Measurements from ENCODE around the gene FBXO28. TPM values are rescaled to one million over a fixed set of nuclear protein-coding genes. Genes with fewer than 3 reads are reported as not detected.

Gene FBXO28
- total RNA-seq, 1 experiment from 2014 or later, result 36.6 TPM

DNA sequence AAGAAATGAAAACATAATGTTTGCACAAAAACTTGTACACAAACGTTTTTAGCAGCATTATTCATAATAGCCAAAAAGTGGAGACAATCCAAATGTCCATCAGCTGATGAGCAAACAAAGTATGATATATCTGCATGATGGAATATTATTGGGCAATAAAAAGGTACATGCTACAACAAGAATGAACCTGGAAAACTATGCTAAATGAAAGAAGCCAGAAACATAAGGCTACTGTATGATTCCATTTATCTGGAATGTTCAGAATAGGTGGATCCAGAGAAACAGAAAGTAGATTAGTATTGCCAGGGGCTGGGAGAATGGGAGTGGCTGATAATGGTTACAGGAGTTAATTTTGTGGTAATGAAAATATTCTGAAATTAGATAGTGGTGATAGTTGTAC lies 19.0 kb downstream of the FBXO28 start:
- peaks cover 20% of the 10 kb centered on the region for H3K36me3 ChIP-seq (ENCODE audit: control insufficient read depth, insufficient read depth, low read length)
- TF ChIP-seq POLR2AphosphoS5 (IDR thresholded peaks at IDR 0.05; ENCODE audit: low read depth, low read length), result no peak
- no peak for TF ChIP-seq SIN3A (IDR thresholded peaks at IDR 0.05; ENCODE audit: borderline replicate concordance, insufficient read depth, low read depth, low read length)
- TF ChIP-seq, protein P1, sequence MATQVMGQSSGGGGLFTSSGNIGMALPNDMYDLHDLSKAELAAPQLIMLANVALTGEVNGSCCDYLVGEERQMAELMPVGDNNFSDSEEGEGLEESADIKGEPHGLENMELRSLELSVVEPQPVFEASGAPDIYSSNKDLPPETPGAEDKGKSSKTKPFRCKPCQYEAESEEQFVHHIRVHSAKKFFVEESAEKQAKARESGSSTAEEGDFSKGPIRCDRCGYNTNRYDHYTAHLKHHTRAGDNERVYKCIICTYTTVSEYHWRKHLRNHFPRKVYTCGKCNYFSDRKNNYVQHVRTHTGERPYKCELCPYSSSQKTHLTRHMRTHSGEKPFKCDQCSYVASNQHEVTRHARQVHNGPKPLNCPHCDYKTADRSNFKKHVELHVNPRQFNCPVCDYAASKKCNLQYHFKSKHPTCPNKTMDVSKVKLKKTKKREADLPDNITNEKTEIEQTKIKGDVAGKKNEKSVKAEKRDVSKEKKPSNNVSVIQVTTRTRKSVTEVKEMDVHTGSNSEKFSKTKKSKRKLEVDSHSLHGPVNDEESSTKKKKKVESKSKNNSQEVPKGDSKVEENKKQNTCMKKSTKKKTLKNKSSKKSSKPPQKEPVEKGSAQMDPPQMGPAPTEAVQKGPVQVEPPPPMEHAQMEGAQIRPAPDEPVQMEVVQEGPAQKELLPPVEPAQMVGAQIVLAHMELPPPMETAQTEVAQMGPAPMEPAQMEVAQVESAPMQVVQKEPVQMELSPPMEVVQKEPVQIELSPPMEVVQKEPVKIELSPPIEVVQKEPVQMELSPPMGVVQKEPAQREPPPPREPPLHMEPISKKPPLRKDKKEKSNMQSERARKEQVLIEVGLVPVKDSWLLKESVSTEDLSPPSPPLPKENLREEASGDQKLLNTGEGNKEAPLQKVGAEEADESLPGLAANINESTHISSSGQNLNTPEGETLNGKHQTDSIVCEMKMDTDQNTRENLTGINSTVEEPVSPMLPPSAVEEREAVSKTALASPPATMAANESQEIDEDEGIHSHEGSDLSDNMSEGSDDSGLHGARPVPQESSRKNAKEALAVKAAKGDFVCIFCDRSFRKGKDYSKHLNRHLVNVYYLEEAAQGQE (IDR thresholded peaks at IDR 0.05; ENCODE audit: insufficient read depth in 1 of 2, low read depth in 2 of 2, low read length in 1 of 2), result no peak
- no peak for TF ChIP-seq TCF7L2 (IDR thresholded peaks at IDR 0.05; ENCODE audit: low read depth, low read length)
- TF ChIP-seq, protein P2, sequence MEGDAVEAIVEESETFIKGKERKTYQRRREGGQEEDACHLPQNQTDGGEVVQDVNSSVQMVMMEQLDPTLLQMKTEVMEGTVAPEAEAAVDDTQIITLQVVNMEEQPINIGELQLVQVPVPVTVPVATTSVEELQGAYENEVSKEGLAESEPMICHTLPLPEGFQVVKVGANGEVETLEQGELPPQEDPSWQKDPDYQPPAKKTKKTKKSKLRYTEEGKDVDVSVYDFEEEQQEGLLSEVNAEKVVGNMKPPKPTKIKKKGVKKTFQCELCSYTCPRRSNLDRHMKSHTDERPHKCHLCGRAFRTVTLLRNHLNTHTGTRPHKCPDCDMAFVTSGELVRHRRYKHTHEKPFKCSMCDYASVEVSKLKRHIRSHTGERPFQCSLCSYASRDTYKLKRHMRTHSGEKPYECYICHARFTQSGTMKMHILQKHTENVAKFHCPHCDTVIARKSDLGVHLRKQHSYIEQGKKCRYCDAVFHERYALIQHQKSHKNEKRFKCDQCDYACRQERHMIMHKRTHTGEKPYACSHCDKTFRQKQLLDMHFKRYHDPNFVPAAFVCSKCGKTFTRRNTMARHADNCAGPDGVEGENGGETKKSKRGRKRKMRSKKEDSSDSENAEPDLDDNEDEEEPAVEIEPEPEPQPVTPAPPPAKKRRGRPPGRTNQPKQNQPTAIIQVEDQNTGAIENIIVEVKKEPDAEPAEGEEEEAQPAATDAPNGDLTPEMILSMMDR (IDR thresholded peaks at IDR 0.05), result no peak
- POLR2A ChIA-PET, result no interaction called here
- H3K27ac ChIP-seq (ENCODE audit: low read length), result no peak overlapping the region
- in situ Hi-C loops (cut with HindIII; ENCODE audit: low pct_unique_long_range_greater_than_20kb, low sequenced_read_pairs) (no loop called here), intact Hi-C loops (cut with micrococcal nuclease; ENCODE audit: unreplicated experiment) (no loop called here)
- H3K4me3 ChIP-seq (ENCODE audit: low read depth in 2 of 2, low read length in 2 of 2), result no peak overlapping the region
- CTCF ChIA-PET, result no interaction called here
- H3K9me3 ChIP-seq (ENCODE audit: control insufficient read depth, insufficient read depth, low read depth, low read length), result 0 out of 2 replicates have a peak, but pooled peaks cover 3% of the 10 kb centered on the region
- DNase-seq (ENCODE audit: low read depth, low spot score) (no peak), ATAC-seq (no peak)
- no peaks in the 10 kb centered on the region for H3K27me3 ChIP-seq (ENCODE audit: control insufficient read depth, insufficient read depth, low read length)
- BruUV-seq (replicated peaks), result no TSS peak
- H3K4me1 ChIP-seq (ENCODE audit: control insufficient read depth, insufficient read depth, low read length), result peaks cover 3% of the 10 kb centered on the region; the same call in 1 of the 2 replicates

DNA sequence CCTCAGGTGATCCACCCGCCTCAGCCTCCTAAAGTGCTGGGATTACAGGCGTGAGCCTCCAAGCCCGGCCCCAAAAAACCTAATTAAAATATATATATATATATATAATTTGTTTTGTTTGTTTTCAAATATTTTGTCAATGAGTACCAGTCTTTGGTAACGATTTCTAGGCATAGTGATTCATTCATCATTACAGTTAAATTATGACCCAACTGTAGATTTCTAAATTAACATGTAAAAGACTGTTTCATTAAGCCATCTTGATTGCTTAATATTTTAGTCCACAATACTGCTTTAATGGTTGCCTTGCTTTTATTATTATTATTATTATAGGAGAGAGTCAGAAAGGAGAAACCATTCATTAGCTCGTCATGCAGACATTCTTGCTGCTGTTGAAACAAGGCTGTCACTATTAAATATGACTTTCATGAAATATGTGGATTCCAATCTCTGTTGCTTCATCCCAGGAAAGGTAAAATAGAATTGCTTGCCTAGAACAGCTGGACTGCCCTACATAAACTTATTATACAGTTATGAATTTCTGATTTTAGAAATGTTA lies 19.9 kb downstream of the FBXO28 start:
- Histone ChIP-seq H3K27me3 (ENCODE audit: control insufficient read depth, insufficient read depth, low read length) (no peaks in the 10 kb centered on the region), H3K36me3 (ENCODE audit: control insufficient read depth, insufficient read depth, low read length) (peaks cover 20% of the 10 kb centered on the region), H3K4me1 (ENCODE audit: control insufficient read depth, insufficient read depth, low read length) (no peaks in the 10 kb centered on the region), H3K9me3 (ENCODE audit: control insufficient read depth, insufficient read depth, low read depth, low read length) (0 out of 2 replicates have a peak, but pooled peaks cover 3% of the 10 kb centered on the region), H3K4me3 (ENCODE audit: low read depth in 2 of 2, low read length in 2 of 2) (no peak overlapping the region), H3K27ac (ENCODE audit: low read length) (no peak overlapping the region)
- BruUV-seq (replicated peaks), result no TSS peak
- in situ Hi-C loops (cut with HindIII; ENCODE audit: low pct_unique_long_range_greater_than_20kb, low sequenced_read_pairs), result no loop called here
- intact Hi-C loops (cut with micrococcal nuclease; ENCODE audit: unreplicated experiment), result no loop called here
- POLR2A ChIA-PET, result no interaction called here
- DNase-seq (ENCODE audit: low read depth, low spot score) (no peak), ATAC-seq (no peak)
- TF ChIP-seq, protein P1 (IDR thresholded peaks at IDR 0.05; ENCODE audit: insufficient read depth in 1 of 2, low read depth in 2 of 2, low read length in 1 of 2), result no peak
- TF ChIP-seq TCF7L2 (IDR thresholded peaks at IDR 0.05; ENCODE audit: low read depth, low read length) (no peak), SIN3A (IDR thresholded peaks at IDR 0.05; ENCODE audit: borderline replicate concordance, insufficient read depth, low read depth, low read length) (no peak), POLR2AphosphoS5 (IDR thresholded peaks at IDR 0.05; ENCODE audit: low read depth, low read length) (no peak)
- TF ChIP-seq, protein P2 (IDR thresholded peaks at IDR 0.05), result no peak
- CTCF ChIA-PET, result no interaction called here

Measured in Panc1 (cell line).